ENCODE measurements around the gene EDARADD. TPM values are rescaled to one million over a fixed set of nuclear protein-coding genes. Genes with fewer than 3 reads are reported as not detected.

Gene EDARADD
- total RNA-seq, 1 donor from 2014 or later = 1.4 TPM

GRCh38 chr1:236530286-236530685 lies 136.2 kb downstream of the EDARADD start:
- H3K27ac Mint-ChIP-seq = no peak overlapping the region
- no peak overlapping the region for H3K4me3 Mint-ChIP-seq
- Histone ChIP-seq H3K9me3 (ENCODE audit: low read depth) (no peaks in the 10 kb centered on the region), H3K9ac (no peak overlapping the region), H2AFZ (replicated peaks) (no peak overlapping the region), H3F3A (ENCODE audit: low read depth) (no peaks in the 10 kb centered on the region), H3K27ac (no peak overlapping the region), H3K4me2 (no peak overlapping the region), H3K79me2 (ENCODE audit: low read depth) (no peaks in the 10 kb centered on the region), H4K20me1 (ENCODE audit: low read depth) (no peaks in the 10 kb centered on the region), H3K36me3 (no peaks in the 10 kb centered on the region), H3K27me3 (no peaks in the 10 kb centered on the region), H3K4me1 (no peaks in the 10 kb centered on the region), H3K4me3 (no peak overlapping the region)
- H3K9me3 Mint-ChIP-seq = no peaks in the 10 kb centered on the region
- DNase-seq (ENCODE audit: low spot score) = no peak
- TF ChIP-seq EZH2 (IDR thresholded peaks at IDR 0.05) (no peak), CTCF (IDR thresholded peaks at IDR 0.05) (no peak), EZH2phosphoT487 (IDR thresholded peaks at IDR 0.05) (no peak)
- H3K36me3 Mint-ChIP-seq = no peaks in the 10 kb centered on the region
- no peaks in the 10 kb centered on the region for H3K27me3 Mint-ChIP-seq (ENCODE audit: insufficient read depth, low read depth)
- H3K4me1 Mint-ChIP-seq = peaks cover 5% of the 10 kb centered on the region

DNA sequence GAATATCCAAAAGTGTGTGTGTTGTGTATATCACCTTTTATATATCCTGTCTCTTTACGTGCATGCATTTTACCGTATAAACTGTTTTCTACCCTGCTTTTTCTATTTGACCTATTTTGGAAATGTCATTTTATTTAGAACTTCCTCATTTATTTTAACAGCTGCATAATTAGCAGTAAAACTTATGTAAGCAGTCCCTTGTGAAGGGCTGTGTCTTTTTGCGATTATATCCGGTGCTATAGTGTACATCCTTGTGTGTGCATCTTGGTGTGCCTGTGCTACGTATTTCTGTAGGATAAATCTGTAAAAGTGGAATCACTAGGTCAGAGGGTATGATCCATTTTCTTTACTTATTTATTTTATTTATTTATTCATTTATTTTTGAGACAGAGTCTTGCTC lies 136.9 kb downstream of the EDARADD start:
- Mint-ChIP-seq H3K27ac (no peak overlapping the region), H3K4me3 (no peak overlapping the region), H3K4me1 (peaks cover 9% of the 10 kb centered on the region), H3K9me3 (no peaks in the 10 kb centered on the region), H3K36me3 (no peaks in the 10 kb centered on the region), H3K27me3 (ENCODE audit: insufficient read depth, low read depth) (no peaks in the 10 kb centered on the region)
- Histone ChIP-seq H3K36me3 (no peaks in the 10 kb centered on the region), H3K27me3 (no peaks in the 10 kb centered on the region), H3K79me2 (ENCODE audit: low read depth) (no peaks in the 10 kb centered on the region), H3K4me2 (no peak overlapping the region), H3K4me3 (no peak overlapping the region), H3K27ac (no peak overlapping the region), H2AFZ (replicated peaks) (no peak overlapping the region), H3K9me3 (ENCODE audit: low read depth) (no peaks in the 10 kb centered on the region), H3K4me1 (no peaks in the 10 kb centered on the region), H3F3A (ENCODE audit: low read depth) (no peaks in the 10 kb centered on the region), H3K9ac (no peak overlapping the region), H4K20me1 (ENCODE audit: low read depth) (no peaks in the 10 kb centered on the region)
- TF ChIP-seq CTCF (IDR thresholded peaks at IDR 0.05) = no peak
- no peak for TF ChIP-seq EZH2 (IDR thresholded peaks at IDR 0.05)
- no peak for TF ChIP-seq EZH2phosphoT487 (IDR thresholded peaks at IDR 0.05)
- DNase-seq (ENCODE audit: low spot score) = no peak

- Histone ChIP-seq H3F3A (ENCODE audit: low read depth) (no peaks in the 10 kb centered on the region), H2AFZ (replicated peaks) (no peak overlapping the region)
- H3K4me1 Mint-ChIP-seq = peaks cover 9% of the 10 kb centered on the region
Observed at GRCh38 chr1:236532850-236533249, 138.8 kb downstream of the EDARADD start.

More at GRCh38 chr1:236532850-236533249, 138.8 kb downstream of the EDARADD start:
- Histone ChIP-seq H3K27me3 (no peaks in the 10 kb centered on the region), H3K9me3 (ENCODE audit: low read depth) (no peaks in the 10 kb centered on the region), H3K79me2 (ENCODE audit: low read depth) (no peaks in the 10 kb centered on the region), H3K4me2 (no peak overlapping the region), H4K20me1 (ENCODE audit: low read depth) (no peaks in the 10 kb centered on the region), H3K9ac (no peak overlapping the region), H3K36me3 (no peaks in the 10 kb centered on the region), H3K4me3 (no peak overlapping the region), H3K27ac (no peak overlapping the region), H3K4me1 (no peaks in the 10 kb centered on the region)
- Mint-ChIP-seq H3K27ac (no peak overlapping the region), H3K9me3 (no peaks in the 10 kb centered on the region), H3K27me3 (ENCODE audit: insufficient read depth, low read depth) (peaks cover 2% of the 10 kb centered on the region), H3K36me3 (no peaks in the 10 kb centered on the region), H3K4me3 (no peak overlapping the region)
- no peak for DNase-seq (ENCODE audit: low spot score)
- TF ChIP-seq CTCF (IDR thresholded peaks at IDR 0.05) (no peak), EZH2 (IDR thresholded peaks at IDR 0.05) (no peak), EZH2phosphoT487 (IDR thresholded peaks at IDR 0.05) (no peak)

Data from neural progenitor cell (in vitro differentiated cells).